Effector memory CD4-positive, alpha-beta T cell (primary cell): Measurements from ENCODE around the gene ZNF620.
"Not testable (repeated sequence)": the region's sequence is repeated elsewhere in the genome, so short reads cannot be mapped to it uniquely, and the experiment has no call there.

Experiments
- DNase-seq, 3 donors: peaks; one replicate each; pipeline ENCODE4 v3.0.0-alpha.2; 2020
- H3K27ac ChIP-seq: 2 replicates; pipeline ENCODE4 v1.7.0; 2013; ENCODE audit warnings: mild to moderate bottlenecking, low read length, moderate library complexity; ENCODE audit not compliant: insufficient read depth, poor library complexity, severe bottlenecking
- H3K27me3 ChIP-seq: replicated peaks from 2 replicates; pipeline ENCODE4 v1.7.0; 2013; ENCODE audit warnings: mild to moderate bottlenecking, low read length; ENCODE audit not compliant: insufficient read depth, control insufficient read depth, poor library complexity, severe bottlenecking
- H3K36me3 ChIP-seq: 2 replicates; pipeline ENCODE4 v1.7.0; 2013; ENCODE audit warnings: mild to moderate bottlenecking, low read length, moderate library complexity; ENCODE audit not compliant: control insufficient read depth, insufficient read depth
- H3K4me1 ChIP-seq: 2 replicates; pipeline ENCODE4 v1.7.0; 2013; ENCODE audit warnings: low read length, mild to moderate bottlenecking; ENCODE audit not compliant: control insufficient read depth, insufficient read depth, poor library complexity, severe bottlenecking
- H3K4me3 ChIP-seq: 2 replicates; pipeline ENCODE4 v1.7.0; 2013; ENCODE audit warnings: low read length, low read depth, mild to moderate bottlenecking; ENCODE audit not compliant: insufficient read depth, poor library complexity, severe bottlenecking
- H3K9me3 ChIP-seq: 2 replicates; pipeline ENCODE4 v1.7.0; 2013; ENCODE audit warnings: mild to moderate bottlenecking, low read length, moderate library complexity; ENCODE audit not compliant: control insufficient read depth

Gene ZNF620

GRCh38 chr3:40524568-40525285 lies 18.9 kb downstream of the ZNF620 start, which contains the start of gene ZNF621:
ZNF621 (plus strand) TSS chr3:40524960; CDS start chr3:40525841, 881 bp downstream.
- Histone ChIP-seq H3K27ac (peak within 1 kb of the TSS; percentile 64), H3K4me1 (peaks cover 6% of the 10 kb centered on the region), H3K4me3 (peak within 1 kb of the TSS; percentile 63), H3K27me3 (no peaks in the 10 kb centered on the region), H3K9me3 (no peaks in the 10 kb centered on the region), H3K36me3 (peaks cover under 1% of the 10 kb centered on the region)
- DNase-seq = peak; percentile 64 to 70 (median 67)

GRCh38 chr3:40528426-40528825 lies 22.6 kb downstream of the ZNF620 start:
- DNase-seq = no peak
- Histone ChIP-seq H3K27ac (no peak overlapping the region), H3K27me3 (no peaks in the 10 kb centered on the region), H3K9me3 (no peaks in the 10 kb centered on the region), H3K36me3 (peaks cover 37% of the 10 kb centered on the region), H3K4me3 (no peak overlapping the region), H3K4me1 (peaks cover 6% of the 10 kb centered on the region)

GRCh38 chr3:40532252-40532651 lies 26.4 kb downstream of the ZNF620 start:
- no peak for DNase-seq
- Histone ChIP-seq H3K9me3 (no peaks in the 10 kb centered on the region), H3K4me3 (no peak overlapping the region), H3K27ac (no peak overlapping the region), H3K36me3 (peaks cover 41% of the 10 kb centered on the region), H3K27me3 (no peaks in the 10 kb centered on the region), H3K4me1 (no peaks in the 10 kb centered on the region)

- Histone ChIP-seq H3K9me3 (no peaks in the 10 kb centered on the region), H3K36me3 (peaks cover 41% of the 10 kb centered on the region)
These were observed 28.4 kb downstream of the ZNF620 start for GRCh38 chr3:40534283-40534682.

GRCh38 chr3:40546816-40547215 lies 41.0 kb downstream of the ZNF620 start:
- Histone ChIP-seq H3K4me1 (no peaks in the 10 kb centered on the region), H3K27ac (no peak overlapping the region), H3K4me3 (no peak overlapping the region), H3K9me3 (no peaks in the 10 kb centered on the region), H3K27me3 (no peaks in the 10 kb centered on the region), H3K36me3 (no peaks in the 10 kb centered on the region)
- no peak for DNase-seq

More at GRCh38 chr3:40534283-40534682, 28.4 kb downstream of the ZNF620 start:
- Histone ChIP-seq H3K27me3 (no peaks in the 10 kb centered on the region), H3K27ac (no peak overlapping the region), H3K4me3 (no peak overlapping the region), H3K4me1 (no peaks in the 10 kb centered on the region)
- no peak for DNase-seq

- no peaks in the 10 kb centered on the region for H3K9me3 ChIP-seq
- H3K4me3 ChIP-seq = no peak overlapping the region
- no peak for DNase-seq
- no peak overlapping the region for H3K27ac ChIP-seq
- H3K4me1 ChIP-seq = no peaks in the 10 kb centered on the region
- no peaks in the 10 kb centered on the region for H3K36me3 ChIP-seq
- H3K27me3 ChIP-seq = no peaks in the 10 kb centered on the region
These were observed 44.3 kb downstream of the ZNF620 start for GRCh38 chr3:40550167-40550566.

GRCh38 chr3:40557575-40558161 lies 51.8 kb downstream of the ZNF620 start:
- no peaks in the 10 kb centered on the region for H3K27me3 ChIP-seq
- DNase-seq = no peak
- no peaks in the 10 kb centered on the region for H3K9me3 ChIP-seq
- no peak overlapping the region for H3K4me3 ChIP-seq
- H3K36me3 ChIP-seq = no peaks in the 10 kb centered on the region
- H3K4me1 ChIP-seq = no peaks in the 10 kb centered on the region
- no peak overlapping the region for H3K27ac ChIP-seq

GRCh38 chr3:40562482-40562881 lies 56.6 kb downstream of the ZNF620 start:
- not testable (repeated sequence) for H3K36me3 ChIP-seq, H3K27me3 ChIP-seq, H3K4me3 ChIP-seq, H3K9me3 ChIP-seq, H3K4me1 ChIP-seq, DNase-seq, H3K27ac ChIP-seq

- DNase-seq, H3K27me3 ChIP-seq, H3K9me3 ChIP-seq, H3K4me1 ChIP-seq, H3K36me3 ChIP-seq, H3K4me3 ChIP-seq, H3K27ac ChIP-seq: not testable (repeated sequence)
These were observed 59.8 kb downstream of the ZNF620 start for GRCh38 chr3:40565629-40566028.

- Histone ChIP-seq H3K4me3 (no peak overlapping the region), H3K36me3 (no peaks in the 10 kb centered on the region), H3K27me3 (no peaks in the 10 kb centered on the region), H3K9me3 (no peaks in the 10 kb centered on the region), H3K4me1 (no peaks in the 10 kb centered on the region), H3K27ac (no peak overlapping the region)
- DNase-seq = no peak
These were observed 60.9 kb downstream of the ZNF620 start for GRCh38 chr3:40566694-40567093.
